Measurements from ENCODE around the gene KCTD10. TPM values are rescaled to one million over a fixed set of nuclear protein-coding genes. Genes with fewer than 3 reads are reported as not detected.

Gene KCTD10
- total and polyA plus RNA-seq, 2 of the 13 experiments (the other 11 are each of a cell fraction or from before 2014, with no cell fraction given) = 6.9 to 25.4 TPM

DNA sequence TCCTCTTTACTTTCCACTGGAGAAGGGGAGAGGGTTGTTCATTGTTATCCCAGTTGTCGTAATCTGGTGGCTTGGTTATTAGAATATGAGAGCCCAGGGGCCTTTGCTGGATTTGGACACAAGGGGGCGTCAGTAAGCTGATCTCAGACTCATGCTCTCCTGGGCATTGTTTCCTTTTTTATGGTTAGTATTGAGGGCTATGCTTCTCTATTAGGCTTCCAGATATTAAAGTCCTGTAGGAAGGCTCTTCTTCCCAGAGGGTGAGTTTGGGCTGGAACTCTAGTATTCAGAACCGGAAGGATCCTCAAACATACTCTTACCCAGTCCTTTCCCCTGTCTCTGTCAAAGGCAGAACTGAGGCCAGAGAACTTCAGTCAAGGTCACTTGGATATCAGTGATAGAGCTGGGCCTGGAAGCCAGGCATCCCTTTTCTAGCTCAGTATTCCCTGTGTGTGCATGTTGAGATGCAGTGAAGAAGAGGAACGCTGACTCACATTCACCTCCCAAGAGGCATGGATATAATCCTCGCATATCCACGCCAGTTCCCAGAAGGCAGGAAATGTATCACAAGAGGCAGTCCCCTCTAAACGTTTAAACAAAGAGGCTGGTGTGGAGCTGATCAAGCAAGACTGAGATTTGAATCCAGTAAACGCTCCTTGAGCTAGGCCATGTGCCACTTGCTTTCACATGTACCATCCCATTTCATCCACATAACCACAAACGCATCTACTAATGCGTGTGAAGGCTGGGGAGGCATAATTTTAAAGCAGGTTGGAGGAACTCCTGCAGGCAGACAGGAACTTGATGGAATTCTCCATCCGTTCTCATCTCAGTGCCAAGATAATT lies 41.9 kb upstream of the KCTD10 start (continued):
- TF ChIP-seq, protein P1, sequence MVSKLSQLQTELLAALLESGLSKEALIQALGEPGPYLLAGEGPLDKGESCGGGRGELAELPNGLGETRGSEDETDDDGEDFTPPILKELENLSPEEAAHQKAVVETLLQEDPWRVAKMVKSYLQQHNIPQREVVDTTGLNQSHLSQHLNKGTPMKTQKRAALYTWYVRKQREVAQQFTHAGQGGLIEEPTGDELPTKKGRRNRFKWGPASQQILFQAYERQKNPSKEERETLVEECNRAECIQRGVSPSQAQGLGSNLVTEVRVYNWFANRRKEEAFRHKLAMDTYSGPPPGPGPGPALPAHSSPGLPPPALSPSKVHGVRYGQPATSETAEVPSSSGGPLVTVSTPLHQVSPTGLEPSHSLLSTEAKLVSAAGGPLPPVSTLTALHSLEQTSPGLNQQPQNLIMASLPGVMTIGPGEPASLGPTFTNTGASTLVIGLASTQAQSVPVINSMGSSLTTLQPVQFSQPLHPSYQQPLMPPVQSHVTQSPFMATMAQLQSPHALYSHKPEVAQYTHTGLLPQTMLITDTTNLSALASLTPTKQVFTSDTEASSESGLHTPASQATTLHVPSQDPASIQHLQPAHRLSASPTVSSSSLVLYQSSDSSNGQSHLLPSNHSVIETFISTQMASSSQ (IDR thresholded peaks at IDR 0.05; ENCODE audit: low read depth) = no peak
- TF ChIP-seq, protein P1 (CRISPR knock-in tag; IDR thresholded peaks at IDR 0.05; ENCODE audit: borderline replicate concordance) = no peak
- no peak for TF ChIP-seq CEBPG (CRISPR knock-in tag; IDR thresholded peaks at IDR 0.05)

GRCh38 chr12:109517619-109518018 lies 40.5 kb upstream of the KCTD10 start:
- Histone ChIP-seq H4K20me1 (ENCODE audit: insufficient read depth, low read length) (no peaks in the 10 kb centered on the region), H3K27ac (ENCODE audit: extremely low read length, insufficient read depth, low read length) (no peak overlapping the region), H3K4me2 (ENCODE audit: low read depth, low read length) (no peak overlapping the region), H3K4me1 (ENCODE audit: insufficient read depth, low read length) (peaks cover 6% of the 10 kb centered on the region), H3K9ac (ENCODE audit: insufficient read depth, low read depth, low read length) (no peak overlapping the region), H3K4me3 (replicated peaks in 1 of 3; ENCODE audit: insufficient read depth in 1 of 3, low read depth in 2 of 3, low read length in 3 of 3) (no peak overlapping the region), H3K27me3 (ENCODE audit: control insufficient read depth in 1 of 2, insufficient read depth in 2 of 2, low read length in 2 of 2) (no peaks in the 10 kb centered on the region), H3K36me3 (replicated peaks in 1 of 2; ENCODE audit: control insufficient read depth in 1 of 2, insufficient read depth in 2 of 2, low read length in 2 of 2) (peaks cover 11 to 47% of the 10 kb centered on the region in 2 experiments), H3K79me2 (ENCODE audit: insufficient read depth, low read length) (no peaks in the 10 kb centered on the region), H3K9me3 (ENCODE audit: low read length) (no peaks in the 10 kb centered on the region), H2AFZ (ENCODE audit: low read length) (no peak overlapping the region)
- intact Hi-C loops (cut with micrococcal nuclease; ENCODE audit: unreplicated experiment) (loop anchor here (1.0 to 5.0 kb wide), 4 partner anchors 80 to 279 kb away; no protein-coding TSS in a partner anchor), in situ Hi-C loops (cut with HindIII; ENCODE audit: extremely low pct_ligation_motif_present, low pct_unique_long_range_greater_than_20kb) (loop anchor here (5.0 kb wide), 1 partner anchor 260 kb away; no protein-coding TSS in a partner anchor)
- no TSS peak for BruUV-seq (replicated peaks)
- DNase-seq (ENCODE audit: low spot score) (no peak), ATAC-seq (no peak), FAIRE-seq (no peak)
- 84% methylated on average over 6 of the region's 6 CpGs for WGBS (ENCODE audit: low lambda C conversion rate)
- CTCF ChIA-PET (ENCODE audit: low intra/inter-chr PET ratio, low total read pairs) = interaction anchor here (2.2 kb wide), 1 partner anchor 257 kb away, joined by 29 read pairs; no protein-coding TSS in a partner anchor
- POLR2A ChIA-PET = no interaction called here
- TF ChIP-seq SRSF9 (IDR thresholded peaks at IDR 0.05; ENCODE audit: borderline replicate concordance, insufficient read depth, low read depth, low read length, poor library complexity, severe bottlenecking) (no peak), ZNF616 (CRISPR knock-in tag; IDR thresholded peaks at IDR 0.05; ENCODE audit: low read depth) (no peak), SNAPC5 (CRISPR knock-in tag; IDR thresholded peaks at IDR 0.05; ENCODE audit: borderline replicate concordance) (no peak), ZNF558 (CRISPR knock-in tag; IDR thresholded peaks at IDR 0.05; ENCODE audit: borderline replicate concordance) (no peak), RFX5 (IDR thresholded peaks at IDR 0.05; ENCODE audit: low read depth, low read length) (no peak), ZNF460 (CRISPR knock-in tag; IDR thresholded peaks at IDR 0.05; ENCODE audit: borderline replicate concordance) (no peak), EED (CRISPR knock-in tag; IDR thresholded peaks at IDR 0.05) (no peak), THRA (CRISPR knock-in tag; IDR thresholded peaks at IDR 0.05; ENCODE audit: borderline replicate concordance) (no peak), ZNF3 (CRISPR knock-in tag; IDR thresholded peaks at IDR 0.05) (no peak), ZNF574 (CRISPR knock-in tag; IDR thresholded peaks at IDR 0.05) (no peak)

Measured in HepG2 (cell line).